ENCODE data around the gene CDC34. TPM values are rescaled to one million over a fixed set of nuclear protein-coding genes. Genes with fewer than 3 reads are reported as not detected.
A peak's percentile ranks its signal among the peaks of the same experiment; 100 is the strongest.

The CDC34 gene
- total RNA-seq, 2 donors from 2014 or later, result 36.2 to 42.0 TPM

- peaks cover 12% of the 10 kb centered on the region for H3K4me1 Mint-ChIP-seq
Observed at GRCh38 chr19:518598-519231, 12.8 kb upstream of the CDC34 start.

GRCh38 chr19:519449-519865, 12.1 kb upstream of the CDC34 start:
- DNase-seq, result no peak
- Mint-ChIP-seq H3K36me3 (ENCODE audit: low read depth) (no peaks in the 10 kb centered on the region), H3K27ac (peak overlapping the region; percentile 49), H3K27me3 (no peaks in the 10 kb centered on the region), H3K4me3 (no peak overlapping the region), H3K4me1 (peaks cover 6% of the 10 kb centered on the region)
- no peaks in the 10 kb centered on the region for H3K9me3 ChIP-seq (ENCODE audit: control insufficient read depth, low read length, poor library complexity, severe bottlenecking)
- ATAC-seq, result no peak

More at GRCh38 chr19:518598-519231, 12.8 kb upstream of the CDC34 start:
- no peaks in the 10 kb centered on the region for H3K27me3 Mint-ChIP-seq
- DNase-seq (peak; percentile 35 to 54 (median 43)), ATAC-seq (peak; percentile 94)
- no peak overlapping the region for H3K27ac Mint-ChIP-seq
- peak overlapping the region; percentile 28 for H3K4me3 Mint-ChIP-seq
- H3K9me3 ChIP-seq (ENCODE audit: control insufficient read depth, low read length, poor library complexity, severe bottlenecking), result no peaks in the 10 kb centered on the region
- no peaks in the 10 kb centered on the region for H3K36me3 Mint-ChIP-seq (ENCODE audit: low read depth)

DNA sequence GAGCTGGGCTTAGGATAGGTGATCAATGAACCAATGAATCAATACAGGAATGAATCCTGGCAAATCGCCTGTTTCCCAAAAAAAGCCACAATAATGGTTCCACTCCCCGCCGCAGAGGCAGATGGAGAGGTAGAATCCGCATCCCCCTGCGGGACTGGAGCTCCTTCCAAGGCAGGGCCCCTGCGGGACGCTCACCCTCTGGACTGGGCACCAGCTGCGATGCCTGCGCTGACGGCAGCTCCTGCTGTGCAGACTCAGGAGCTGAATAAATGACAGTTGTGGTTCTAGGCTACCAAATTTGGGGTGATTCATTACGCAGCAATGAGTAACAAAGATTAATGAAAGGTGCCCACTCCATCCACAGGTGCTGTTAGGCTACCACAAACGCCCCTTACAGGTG, 8.8 kb upstream of the CDC34 start:
- ATAC-seq, result no peak
- H3K27ac Mint-ChIP-seq, result no peak overlapping the region
- no peak for DNase-seq
- H3K4me1 Mint-ChIP-seq, result no peaks in the 10 kb centered on the region
- no peaks in the 10 kb centered on the region for H3K27me3 Mint-ChIP-seq
- no peaks in the 10 kb centered on the region for H3K9me3 ChIP-seq (ENCODE audit: control insufficient read depth, low read length, poor library complexity, severe bottlenecking)
- no peaks in the 10 kb centered on the region for H3K36me3 Mint-ChIP-seq (ENCODE audit: low read depth)
- no peak overlapping the region for H3K4me3 Mint-ChIP-seq

- DNase-seq (no peak), ATAC-seq (no peak)
- Mint-ChIP-seq H3K4me1 (no peaks in the 10 kb centered on the region), H3K36me3 (ENCODE audit: low read depth) (no peaks in the 10 kb centered on the region), H3K27ac (no peak overlapping the region), H3K4me3 (no peak overlapping the region), H3K27me3 (no peaks in the 10 kb centered on the region)
- no peaks in the 10 kb centered on the region for H3K9me3 ChIP-seq (ENCODE audit: control insufficient read depth, low read length, poor library complexity, severe bottlenecking)
Observed at GRCh38 chr19:524062-524674, 7.4 kb upstream of the CDC34 start.

DNA sequence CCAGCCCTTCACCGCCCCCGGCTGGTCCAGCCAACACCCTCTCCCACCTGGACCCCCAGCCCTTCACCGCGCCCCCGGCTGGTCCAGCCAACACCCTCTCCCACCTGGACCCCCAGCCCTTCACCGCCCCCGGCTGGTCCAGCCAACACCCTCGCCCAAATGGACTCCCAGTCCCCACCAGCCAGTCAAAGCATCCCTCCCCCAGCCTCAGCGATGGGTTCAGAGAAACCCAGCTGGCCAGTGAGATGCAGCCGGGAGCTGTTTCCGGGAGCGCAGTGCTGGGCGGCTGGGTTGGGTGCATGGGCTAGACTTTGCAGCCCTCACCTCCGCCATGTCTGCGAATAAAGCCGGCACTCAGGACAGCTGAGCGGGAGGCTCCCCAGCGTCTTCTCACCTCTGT, 6.5 kb upstream of the CDC34 start:
- H3K27me3 Mint-ChIP-seq, result no peaks in the 10 kb centered on the region
- ATAC-seq (no peak), DNase-seq (no peak)
- no peak overlapping the region for H3K4me3 Mint-ChIP-seq
- H3K9me3 ChIP-seq (ENCODE audit: control insufficient read depth, low read length, poor library complexity, severe bottlenecking), result no peaks in the 10 kb centered on the region
- H3K27ac Mint-ChIP-seq, result no peak overlapping the region
- no peaks in the 10 kb centered on the region for H3K36me3 Mint-ChIP-seq (ENCODE audit: low read depth)
- H3K4me1 Mint-ChIP-seq, result peaks cover under 1% of the 10 kb centered on the region

GRCh38 chr19:525857-526419, 5.6 kb upstream of the CDC34 start:
- no peak for DNase-seq
- Mint-ChIP-seq H3K4me3 (no peak overlapping the region), H3K27ac (peak overlapping the region; percentile 14), H3K27me3 (no peaks in the 10 kb centered on the region), H3K4me1 (peaks cover 3% of the 10 kb centered on the region), H3K36me3 (ENCODE audit: low read depth) (no peaks in the 10 kb centered on the region)
- H3K9me3 ChIP-seq (ENCODE audit: control insufficient read depth, low read length, poor library complexity, severe bottlenecking), result no peaks in the 10 kb centered on the region
- ATAC-seq, result no peak

DNA sequence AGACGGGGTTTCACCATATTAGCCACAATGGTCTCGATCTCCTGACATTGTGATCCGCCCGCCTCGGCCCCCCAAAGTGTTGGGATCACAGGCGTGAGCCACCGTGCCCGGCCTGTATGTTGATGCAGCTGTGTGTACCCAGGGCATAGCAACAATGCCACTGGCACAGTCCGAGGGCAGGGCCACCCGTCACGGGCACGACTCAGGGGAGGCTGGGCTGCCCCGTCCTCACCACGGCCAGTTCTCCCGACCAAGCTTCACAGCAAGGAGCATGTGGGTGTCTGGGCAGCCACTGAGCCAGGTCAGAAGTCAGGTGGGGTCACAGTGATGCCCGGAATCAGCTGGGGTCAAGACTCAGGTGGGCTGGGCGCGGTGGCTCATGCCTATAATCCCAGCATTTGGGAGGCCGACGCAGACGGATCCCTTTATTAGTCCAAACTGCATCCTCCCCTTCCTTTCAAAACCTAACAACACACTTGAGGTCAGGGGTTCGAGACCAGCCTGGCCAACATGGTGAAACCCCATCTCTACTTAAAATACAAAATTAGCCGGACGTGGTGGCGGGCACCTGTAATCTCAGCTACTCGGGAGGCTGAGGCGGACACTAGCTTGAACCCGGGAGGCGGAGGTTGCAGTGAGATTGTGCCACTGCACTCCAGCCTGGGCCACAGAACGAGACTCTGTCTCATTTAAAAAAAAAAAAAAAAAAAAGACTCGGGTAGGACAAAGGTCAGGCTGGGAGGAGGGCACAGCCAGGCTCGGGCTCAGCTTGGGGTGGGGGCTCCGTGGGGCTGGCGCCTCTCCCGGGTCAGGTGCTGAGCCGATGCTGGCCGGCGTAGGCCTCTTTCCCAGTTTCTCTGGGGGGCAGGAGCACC, 1.2 kb upstream of the CDC34 start:
- Mint-ChIP-seq H3K27ac (no peak overlapping the region), H3K36me3 (ENCODE audit: low read depth) (no peaks in the 10 kb centered on the region), H3K27me3 (no peaks in the 10 kb centered on the region), H3K4me1 (peaks cover 14% of the 10 kb centered on the region), H3K4me3 (peak overlapping the region; percentile 86)
- no peak for ATAC-seq
- DNase-seq, result no peak
- no peaks in the 10 kb centered on the region for H3K9me3 ChIP-seq (ENCODE audit: control insufficient read depth, low read length, poor library complexity, severe bottlenecking)

GRCh38 chr19:531009-531752, 379 bp upstream of the CDC34 start:
- H3K4me3 Mint-ChIP-seq, result peak overlapping the region; percentile 86
- ATAC-seq (peak; percentile 83), DNase-seq (peak; percentile 91 to 97 (median 93))
- H3K36me3 Mint-ChIP-seq (ENCODE audit: low read depth), result no peaks in the 10 kb centered on the region
- H3K4me1 Mint-ChIP-seq, result peaks cover 14% of the 10 kb centered on the region
- H3K9me3 ChIP-seq (ENCODE audit: control insufficient read depth, low read length, poor library complexity, severe bottlenecking), result no peaks in the 10 kb centered on the region
- H3K27ac Mint-ChIP-seq, result no peak overlapping the region
- H3K27me3 Mint-ChIP-seq, result no peaks in the 10 kb centered on the region

DNA sequence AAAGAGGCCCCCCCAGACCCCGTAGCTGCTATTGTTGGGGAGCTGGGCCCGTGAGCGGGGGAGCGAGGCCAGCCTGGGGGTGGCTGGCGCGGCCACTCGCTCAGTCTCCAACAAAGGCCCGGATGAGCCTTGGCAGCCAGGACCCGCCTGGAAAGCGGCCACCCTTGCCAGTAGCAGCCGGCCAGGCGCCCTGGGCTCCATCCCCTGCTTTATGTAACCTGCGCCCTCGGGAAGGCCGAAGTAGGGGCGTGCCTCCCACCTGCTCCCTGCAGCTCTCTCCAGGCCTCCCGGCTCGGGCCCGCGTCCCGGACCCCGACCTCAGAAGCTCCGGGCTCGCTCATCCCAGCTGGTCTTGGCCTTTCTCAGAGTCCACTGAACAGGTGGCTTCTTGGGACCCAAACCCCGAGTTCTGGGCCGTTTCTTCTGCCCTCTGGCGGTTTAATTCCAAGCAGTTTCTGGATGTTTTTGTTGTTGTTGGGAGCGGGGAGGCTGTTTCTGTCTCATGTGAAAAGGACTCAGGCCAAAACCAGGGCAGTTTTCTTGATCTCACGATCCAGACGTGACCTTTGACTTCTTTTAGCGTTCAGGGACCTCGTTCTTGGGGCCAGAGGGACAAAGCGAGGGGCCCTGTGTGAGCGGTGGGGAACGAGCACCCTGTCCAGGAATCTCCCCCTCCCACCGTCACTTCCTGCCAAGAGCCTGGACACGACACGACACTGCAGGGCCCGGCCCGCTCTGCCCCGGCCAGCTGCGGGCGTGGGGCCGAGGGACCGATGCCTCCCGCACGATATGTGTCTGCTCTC, 1.2 kb downstream of the CDC34 start:
- Mint-ChIP-seq H3K36me3 (ENCODE audit: low read depth) (no peaks in the 10 kb centered on the region), H3K4me3 (peak overlapping the region; percentile 91), H3K27me3 (no peaks in the 10 kb centered on the region), H3K4me1 (peaks cover 14% of the 10 kb centered on the region), H3K27ac (peak overlapping the region; percentile 83)
- H3K9me3 ChIP-seq (ENCODE audit: control insufficient read depth, low read length, poor library complexity, severe bottlenecking), result no peaks in the 10 kb centered on the region
- DNase-seq (no peak), ATAC-seq (peak; percentile 15)

GRCh38 chr19:533364-534058, 2.0 kb downstream of the CDC34 start:
- Mint-ChIP-seq H3K27me3 (no peaks in the 10 kb centered on the region), H3K4me1 (peaks cover 18% of the 10 kb centered on the region), H3K4me3 (peak overlapping the region; percentile 91), H3K27ac (peak overlapping the region; percentile 83), H3K36me3 (ENCODE audit: low read depth) (no peaks in the 10 kb centered on the region)
- no peak for ATAC-seq
- H3K9me3 ChIP-seq (ENCODE audit: control insufficient read depth, low read length, poor library complexity, severe bottlenecking), result no peaks in the 10 kb centered on the region
- no peak for DNase-seq

- Mint-ChIP-seq H3K27me3 (no peaks in the 10 kb centered on the region), H3K27ac (peak overlapping the region; percentile 83), H3K4me1 (peaks cover 18% of the 10 kb centered on the region), H3K36me3 (ENCODE audit: low read depth) (no peaks in the 10 kb centered on the region), H3K4me3 (no peak overlapping the region)
- DNase-seq (no peak), ATAC-seq (no peak)
- H3K9me3 ChIP-seq (ENCODE audit: control insufficient read depth, low read length, poor library complexity, severe bottlenecking), result no peaks in the 10 kb centered on the region
Observed at GRCh38 chr19:534088-534487, 2.5 kb downstream of the CDC34 start.

Data from T-helper 17 cell (primary cell).